Activated CD4-positive, alpha-beta T cell treated with anti-CD3 and anti-CD28 coated beads, Interleukin-2, amount 50 U/mL, for 1 hour (primary cell): ENCODE measurements around the gene CARM1.
"Not testable (repeated sequence)": the region's sequence is repeated elsewhere in the genome, so short reads cannot be mapped to it uniquely, and the experiment has no call there.

Source experiments
- DNase-seq: peaks from one replicate; pipeline ENCODE4 v3.0.0-alpha.2; 2020

Gene CARM1

GRCh38 chr19:10876459-10877240 lies 5.3 kb downstream of the CARM1 start:
- no peak for DNase-seq

GRCh38 chr19:10877608-10878007 lies 6.3 kb downstream of the CARM1 start:
- not testable (repeated sequence) for DNase-seq

GRCh38 chr19:10878253-10878652 lies 6.9 kb downstream of the CARM1 start:
- no peak for DNase-seq

DNA sequence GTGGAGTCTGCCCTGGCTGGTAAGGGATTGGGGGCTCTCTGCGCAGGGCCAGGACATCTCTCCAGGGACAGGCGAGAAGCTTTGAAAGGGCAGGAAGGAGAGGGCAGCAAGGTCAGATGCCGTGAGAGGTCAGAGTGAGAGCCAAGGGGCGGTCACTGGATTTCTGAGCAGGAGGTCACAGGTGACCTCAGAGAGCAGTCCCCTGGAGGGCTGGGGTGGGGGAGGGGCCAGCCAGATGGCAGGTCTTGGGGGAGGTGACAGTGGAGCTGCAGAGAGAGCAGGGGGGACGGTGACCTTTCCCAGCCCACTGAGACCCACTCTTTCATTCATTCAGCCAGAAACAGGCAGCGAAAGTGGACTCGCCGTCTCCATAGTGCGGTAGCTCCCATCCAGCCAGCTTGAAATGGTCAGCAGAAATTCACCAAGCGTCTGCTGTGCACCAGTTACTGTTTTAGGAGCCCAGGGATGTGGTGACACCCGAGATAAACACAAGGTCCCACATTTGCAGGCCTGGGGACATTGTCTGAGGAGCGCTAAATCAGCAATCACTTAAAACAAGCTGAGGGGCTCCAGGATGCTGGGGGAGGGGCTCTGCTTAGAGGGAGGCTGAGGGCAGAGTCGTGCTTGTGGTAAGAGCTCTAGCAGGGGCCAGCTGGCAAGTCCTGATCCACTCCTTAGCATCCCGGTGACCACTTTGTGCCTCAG lies 10.2 kb downstream of the CARM1 start:
- DNase-seq: no peak

DNA sequence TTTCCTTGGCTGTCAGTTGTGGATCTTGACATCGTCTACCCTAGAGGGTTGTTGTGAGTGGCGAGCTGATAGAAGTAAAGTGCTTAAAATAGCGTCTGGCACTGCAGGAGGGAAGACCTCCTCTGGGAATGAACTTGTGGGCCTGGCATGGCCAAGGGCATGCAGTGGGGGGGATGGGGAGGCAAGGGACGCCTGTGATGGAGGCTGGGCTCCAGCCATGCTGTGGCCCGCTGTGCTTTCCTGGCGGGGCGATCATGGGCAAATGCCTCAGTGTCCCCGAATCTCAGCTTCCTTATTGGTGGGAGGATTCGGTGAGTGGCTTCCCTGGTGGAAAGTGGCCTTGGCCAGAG lies 10.7 kb downstream of the CARM1 start:
- DNase-seq: no peak

DNA sequence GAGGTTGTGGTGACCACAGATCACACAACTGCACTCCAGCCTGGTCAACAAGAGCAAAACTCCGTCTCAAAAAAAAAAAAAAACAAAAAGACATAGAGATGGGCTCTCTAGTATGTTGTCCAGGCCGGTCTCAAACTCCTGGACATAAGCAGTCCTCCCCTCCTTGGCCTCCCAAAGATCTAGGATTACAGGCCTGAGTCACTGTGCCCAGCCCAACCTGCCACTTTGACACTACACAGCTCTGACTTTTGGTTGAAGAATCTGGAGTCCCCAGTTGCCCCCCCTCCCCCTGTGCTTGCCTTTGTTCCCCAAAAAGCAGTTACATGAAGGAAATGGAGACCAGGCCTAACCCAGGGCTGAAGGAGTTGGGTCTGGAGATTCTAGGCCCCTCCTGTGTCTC lies 12.9 kb downstream of the CARM1 start:
- no peak for DNase-seq

- DNase-seq: no peak
These were observed 14.1 kb downstream of the CARM1 start for GRCh38 chr19:10885201-10886169.

DNA sequence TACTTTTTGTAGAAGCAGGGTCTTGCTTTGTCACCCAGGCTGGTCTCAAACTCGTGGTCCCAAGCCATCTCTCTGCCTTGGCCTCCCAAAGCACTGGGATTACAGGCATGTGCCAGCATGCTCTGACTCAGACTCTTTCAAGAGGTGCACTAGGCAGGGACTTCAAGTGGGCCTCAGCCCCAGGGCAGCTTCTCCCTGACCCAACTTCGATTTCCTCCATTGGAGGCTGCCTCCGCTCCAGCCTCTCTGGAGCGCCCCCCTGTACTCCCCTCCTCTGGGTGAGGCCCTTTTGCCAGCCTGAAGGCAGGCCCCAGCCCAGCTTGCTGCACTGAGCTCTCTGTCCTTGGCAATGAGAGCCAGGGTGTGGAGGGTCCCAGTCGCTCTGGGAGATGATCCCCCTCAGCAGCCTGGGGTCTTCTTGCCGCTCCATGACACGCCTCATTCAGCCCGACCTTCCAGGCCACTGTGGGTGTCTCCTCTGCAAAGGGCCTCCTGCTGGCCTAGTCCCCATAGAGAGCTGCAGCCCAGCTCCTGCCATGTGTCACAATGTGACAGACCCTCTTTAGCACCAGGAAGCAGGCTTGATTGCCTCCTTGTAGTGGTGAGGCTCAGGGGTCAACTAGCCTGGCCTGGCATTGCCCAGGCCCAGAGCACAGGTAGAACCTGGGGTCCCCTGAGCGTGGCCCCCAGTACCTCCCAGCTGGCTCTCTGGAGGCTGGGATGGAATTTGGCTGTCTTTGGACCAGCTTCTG lies 16.4 kb downstream of the CARM1 start:
- no peak for DNase-seq

GRCh38 chr19:10888421-10888866 lies 17.1 kb downstream of the CARM1 start:
- no peak for DNase-seq

- DNase-seq: no peak
These were observed 18.5 kb downstream of the CARM1 start for GRCh38 chr19:10889880-10890279.

- no peak for DNase-seq
These were observed 20.2 kb downstream of the CARM1 start for GRCh38 chr19:10891405-10892086.

DNA sequence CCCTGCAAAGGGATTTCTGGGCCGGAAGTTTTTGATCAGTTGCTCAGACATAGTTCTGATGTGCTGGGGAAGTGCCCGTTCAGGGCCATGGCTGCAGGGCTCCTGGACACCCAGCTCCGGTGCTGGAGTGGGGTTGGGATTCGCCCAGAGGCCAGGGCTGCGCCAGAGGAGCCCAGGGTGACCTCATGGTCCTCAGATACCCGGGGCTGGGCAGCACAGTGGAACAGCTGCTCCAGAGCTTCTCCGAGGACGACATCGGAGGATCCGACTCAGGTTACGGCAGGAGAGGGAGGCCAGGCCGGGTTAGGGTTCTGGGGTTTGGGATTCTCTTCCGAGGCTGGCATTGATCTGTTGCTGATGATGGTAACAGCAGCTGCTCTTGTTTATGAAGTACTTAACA lies 20.9 kb downstream of the CARM1 start:
- no peak for DNase-seq

DNA sequence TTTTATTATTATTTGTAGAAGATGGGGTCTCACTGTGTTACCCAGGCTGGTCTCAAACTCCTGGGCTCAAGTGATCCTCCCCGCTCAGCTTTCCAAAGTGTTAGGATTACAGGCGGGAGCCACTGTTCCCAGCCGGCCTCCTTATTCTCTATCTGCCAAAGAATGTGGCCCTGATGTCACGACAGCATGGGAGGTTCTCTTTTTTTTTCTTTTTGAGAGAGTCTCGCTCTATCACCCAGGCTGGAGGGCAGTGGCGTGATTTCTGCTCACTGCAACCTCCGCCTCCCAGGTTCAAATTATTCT lies 23.5 kb downstream of the CARM1 start:
- no peak for DNase-seq

DNA sequence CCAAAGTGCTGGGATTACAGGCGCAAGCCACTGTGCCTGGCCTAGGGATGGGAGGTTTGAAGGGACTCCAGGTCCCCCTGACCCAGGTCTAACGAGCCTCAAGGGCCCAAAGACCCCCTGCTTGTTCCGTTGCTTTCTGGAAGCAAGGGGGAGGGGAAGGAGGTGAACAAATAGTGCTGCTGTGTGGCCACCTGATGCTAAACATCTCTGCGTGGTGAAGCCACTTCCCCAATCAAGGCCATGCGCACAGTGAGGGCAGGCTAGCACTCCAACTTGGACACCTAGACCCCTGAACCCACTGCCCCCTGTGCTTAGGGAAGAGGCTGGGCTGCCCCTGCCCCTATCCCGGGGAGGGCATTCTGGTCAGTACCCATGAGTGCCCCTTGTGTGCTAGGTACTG lies 24.0 kb downstream of the CARM1 start:
- DNase-seq: no peak

- no peak for DNase-seq
These were observed 24.6 kb downstream of the CARM1 start for GRCh38 chr19:10895920-10896319.

DNA sequence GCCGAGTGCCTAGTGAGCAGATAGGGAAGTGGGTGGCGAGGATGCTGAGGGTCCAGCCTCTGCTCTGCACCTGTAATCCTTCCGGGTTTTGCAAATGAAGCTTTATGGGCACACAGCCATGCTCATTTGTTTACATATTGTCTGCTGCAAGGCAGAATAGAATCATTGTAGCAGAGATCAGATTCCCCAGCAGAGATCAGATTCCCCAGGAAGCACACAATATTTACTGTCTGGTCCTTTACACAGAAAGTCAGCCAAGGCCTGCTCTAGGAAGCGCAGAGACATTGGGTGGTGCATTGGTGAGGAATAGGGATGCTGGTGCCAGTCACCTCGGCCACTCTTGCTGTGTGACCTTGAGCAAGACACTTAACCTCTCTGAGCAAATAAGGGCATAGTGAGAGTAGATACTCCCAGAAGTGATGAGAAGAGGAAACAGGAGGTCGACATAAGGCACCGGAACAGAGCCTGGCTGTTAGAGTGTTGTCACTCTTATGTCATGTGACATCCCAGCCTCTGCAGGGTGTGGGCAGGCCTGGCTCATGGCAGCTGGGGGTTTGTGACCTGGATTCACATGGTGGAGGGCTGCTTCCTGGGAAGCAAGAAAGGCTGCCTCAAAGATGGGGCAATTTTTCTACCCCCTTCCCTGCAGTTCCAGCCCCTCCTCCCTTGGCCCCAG lies 25.6 kb downstream of the CARM1 start:
- no peak for DNase-seq

GRCh38 chr19:10898633-10899032 lies 27.3 kb downstream of the CARM1 start:
- no peak for DNase-seq

DNA sequence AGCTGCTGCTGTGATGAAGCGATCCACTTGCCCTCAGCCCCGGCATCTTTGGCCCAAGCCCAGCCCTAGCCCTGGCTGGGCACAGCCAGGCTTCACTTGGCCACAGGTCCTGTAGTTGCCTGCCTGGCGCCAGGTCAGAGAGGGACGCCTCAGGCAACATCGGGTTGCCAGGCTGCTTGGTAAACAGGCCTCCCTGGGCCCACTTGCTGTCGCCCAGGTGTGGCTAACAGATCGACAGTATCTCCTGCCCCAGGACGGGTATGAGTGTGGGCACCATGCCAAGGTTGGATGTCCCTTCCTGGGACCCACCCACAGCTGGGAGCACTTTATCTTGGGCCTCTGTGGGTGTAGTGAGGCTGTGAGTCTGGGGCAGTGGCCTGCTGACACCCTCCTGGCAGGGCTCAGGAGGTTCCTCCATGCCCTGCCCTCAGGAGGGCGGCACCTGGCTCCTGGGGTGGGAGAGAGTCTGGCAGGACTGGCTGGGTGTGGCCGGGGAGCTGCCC lies 27.8 kb downstream of the CARM1 start:
- DNase-seq: no peak

- no peak for DNase-seq
These were observed 36.6 kb downstream of the CARM1 start for GRCh38 chr19:10907925-10908324.

DNA sequence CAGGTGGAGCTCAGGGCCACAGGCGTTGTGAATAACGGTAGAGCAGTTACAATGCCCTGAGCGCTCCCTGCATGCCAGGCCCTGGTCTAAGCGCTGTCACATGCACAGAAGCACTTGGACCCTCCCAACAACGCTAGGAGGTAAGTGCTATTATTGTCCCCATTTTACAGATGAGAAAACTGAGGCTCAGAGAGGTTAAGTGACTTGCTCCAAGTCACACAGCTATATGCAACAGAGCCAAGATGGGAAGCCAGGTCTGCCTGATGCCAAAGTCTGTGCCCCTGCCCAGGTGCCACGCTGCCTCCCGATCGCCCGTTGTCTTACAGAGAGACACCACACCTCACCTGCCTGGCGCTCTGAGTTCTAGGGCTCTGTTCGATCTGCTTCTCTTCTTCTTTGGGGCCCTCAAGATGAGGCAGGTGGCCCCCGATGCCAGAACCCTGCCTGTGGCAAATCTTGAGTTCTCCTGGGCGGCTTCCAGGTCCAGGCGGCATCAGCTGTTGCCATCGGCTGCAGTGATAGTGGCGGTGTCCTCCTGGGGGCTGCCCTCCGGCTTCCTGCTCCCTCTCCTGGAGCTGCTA lies 37.1 kb downstream of the CARM1 start:
- DNase-seq: no peak
